HL-60 (cell line): ENCODE data around the gene UNC13D.
"Not testable (repeated sequence)": the region's sequence is repeated elsewhere in the genome, so short reads cannot be mapped to it uniquely, and the experiment has no call there.

Experiments
- GABPA ChIP-seq: IDR thresholded peaks from 2 replicates; pipeline ENCODE4 v1.6.1; 2012; ENCODE audit warnings: low read depth
- POLR2AphosphoS5 ChIP-seq: IDR thresholded peaks from 2 replicates; pipeline ENCODE4 v1.6.1; 2012; ENCODE audit warnings: low read depth
- SPI1 ChIP-seq: IDR thresholded peaks from 2 replicates; pipeline ENCODE4 v1.6.1; 2012; ENCODE audit warnings: low read depth, mild to moderate bottlenecking, borderline replicate concordance
- TF ChIP-seq, protein P1 (sequence below): IDR thresholded peaks from one replicate; pipeline ENCODE4 v1.5.1; 2011; ENCODE audit warnings: low read length, control low read depth, inconsistent platforms; ENCODE audit not compliant: insufficient read depth
- TF ChIP-seq, protein P2 (sequence below): IDR thresholded peaks from 2 replicates; pipeline ENCODE4 v1.6.1; 2012; ENCODE audit warnings: low read depth; ENCODE audit not compliant: insufficient replicate concordance

- TF ChIP-seq, protein P1, sequence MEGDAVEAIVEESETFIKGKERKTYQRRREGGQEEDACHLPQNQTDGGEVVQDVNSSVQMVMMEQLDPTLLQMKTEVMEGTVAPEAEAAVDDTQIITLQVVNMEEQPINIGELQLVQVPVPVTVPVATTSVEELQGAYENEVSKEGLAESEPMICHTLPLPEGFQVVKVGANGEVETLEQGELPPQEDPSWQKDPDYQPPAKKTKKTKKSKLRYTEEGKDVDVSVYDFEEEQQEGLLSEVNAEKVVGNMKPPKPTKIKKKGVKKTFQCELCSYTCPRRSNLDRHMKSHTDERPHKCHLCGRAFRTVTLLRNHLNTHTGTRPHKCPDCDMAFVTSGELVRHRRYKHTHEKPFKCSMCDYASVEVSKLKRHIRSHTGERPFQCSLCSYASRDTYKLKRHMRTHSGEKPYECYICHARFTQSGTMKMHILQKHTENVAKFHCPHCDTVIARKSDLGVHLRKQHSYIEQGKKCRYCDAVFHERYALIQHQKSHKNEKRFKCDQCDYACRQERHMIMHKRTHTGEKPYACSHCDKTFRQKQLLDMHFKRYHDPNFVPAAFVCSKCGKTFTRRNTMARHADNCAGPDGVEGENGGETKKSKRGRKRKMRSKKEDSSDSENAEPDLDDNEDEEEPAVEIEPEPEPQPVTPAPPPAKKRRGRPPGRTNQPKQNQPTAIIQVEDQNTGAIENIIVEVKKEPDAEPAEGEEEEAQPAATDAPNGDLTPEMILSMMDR: not testable (repeated sequence)
- not testable (repeated sequence) for TF ChIP-seq POLR2AphosphoS5, GABPA, SPI1
- TF ChIP-seq, protein P2, sequence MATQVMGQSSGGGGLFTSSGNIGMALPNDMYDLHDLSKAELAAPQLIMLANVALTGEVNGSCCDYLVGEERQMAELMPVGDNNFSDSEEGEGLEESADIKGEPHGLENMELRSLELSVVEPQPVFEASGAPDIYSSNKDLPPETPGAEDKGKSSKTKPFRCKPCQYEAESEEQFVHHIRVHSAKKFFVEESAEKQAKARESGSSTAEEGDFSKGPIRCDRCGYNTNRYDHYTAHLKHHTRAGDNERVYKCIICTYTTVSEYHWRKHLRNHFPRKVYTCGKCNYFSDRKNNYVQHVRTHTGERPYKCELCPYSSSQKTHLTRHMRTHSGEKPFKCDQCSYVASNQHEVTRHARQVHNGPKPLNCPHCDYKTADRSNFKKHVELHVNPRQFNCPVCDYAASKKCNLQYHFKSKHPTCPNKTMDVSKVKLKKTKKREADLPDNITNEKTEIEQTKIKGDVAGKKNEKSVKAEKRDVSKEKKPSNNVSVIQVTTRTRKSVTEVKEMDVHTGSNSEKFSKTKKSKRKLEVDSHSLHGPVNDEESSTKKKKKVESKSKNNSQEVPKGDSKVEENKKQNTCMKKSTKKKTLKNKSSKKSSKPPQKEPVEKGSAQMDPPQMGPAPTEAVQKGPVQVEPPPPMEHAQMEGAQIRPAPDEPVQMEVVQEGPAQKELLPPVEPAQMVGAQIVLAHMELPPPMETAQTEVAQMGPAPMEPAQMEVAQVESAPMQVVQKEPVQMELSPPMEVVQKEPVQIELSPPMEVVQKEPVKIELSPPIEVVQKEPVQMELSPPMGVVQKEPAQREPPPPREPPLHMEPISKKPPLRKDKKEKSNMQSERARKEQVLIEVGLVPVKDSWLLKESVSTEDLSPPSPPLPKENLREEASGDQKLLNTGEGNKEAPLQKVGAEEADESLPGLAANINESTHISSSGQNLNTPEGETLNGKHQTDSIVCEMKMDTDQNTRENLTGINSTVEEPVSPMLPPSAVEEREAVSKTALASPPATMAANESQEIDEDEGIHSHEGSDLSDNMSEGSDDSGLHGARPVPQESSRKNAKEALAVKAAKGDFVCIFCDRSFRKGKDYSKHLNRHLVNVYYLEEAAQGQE: not testable (repeated sequence)
Measured at GRCh38 chr17:75885860-75886259, 41.7 kb upstream of the UNC13D start.
